Measurements from ENCODE around the gene CDK2AP2.

CDK2AP2 gene

DNA sequence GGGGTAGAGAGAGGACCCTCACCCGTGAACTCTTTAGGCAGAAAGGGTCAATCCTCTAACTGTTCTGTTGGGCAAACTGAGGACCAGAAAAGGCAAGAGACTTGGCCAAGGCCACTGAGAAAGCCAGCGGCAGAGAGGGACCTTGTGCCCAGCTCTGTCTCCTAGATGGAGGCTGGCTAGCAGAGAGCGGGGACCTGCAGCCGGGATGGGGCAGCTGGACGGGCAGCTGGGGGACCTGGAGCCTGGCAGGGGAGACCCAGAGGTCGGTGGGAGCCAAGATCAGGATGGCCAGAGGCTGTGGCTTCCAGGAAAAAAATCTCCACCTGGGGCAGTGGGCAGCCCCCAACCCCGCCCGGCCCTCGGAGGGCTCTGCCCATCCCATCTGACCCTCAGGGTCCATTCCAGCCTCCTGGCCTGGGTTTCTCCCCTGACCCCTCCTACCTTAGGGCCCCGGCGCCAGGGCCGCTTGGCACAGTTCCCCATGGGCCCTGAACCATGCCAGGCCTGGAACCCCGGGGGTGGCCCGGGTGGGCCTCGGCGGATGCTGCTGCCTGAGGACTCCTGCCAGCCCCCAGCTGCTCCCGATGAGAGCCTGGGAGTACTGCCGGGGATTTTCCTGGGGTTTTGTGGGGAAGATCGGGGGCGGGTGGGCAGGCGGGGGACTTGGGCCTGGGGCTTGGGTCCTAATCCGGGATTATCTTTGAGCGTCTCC is 15.0 kb upstream of the CDK2AP2 start, which contains the start of gene CABP2:
Gene CABP2, minus strand, starts transcription at position 603 of the 712 bp plus-strand sequence. Its CDS starts 120 bp downstream, at position 483.
- no peak within 1 kb of the TSS for H3K4me3 ChIP-seq (ENCODE audit: low read length)
- H3F3A ChIP-seq (ENCODE audit: control insufficient read depth, insufficient read depth): no peaks in the 10 kb centered on the region
- no peaks in the 10 kb centered on the region for H3K9me3 ChIP-seq (ENCODE audit: control insufficient read depth, insufficient read depth, low read length)
- no peak within 1 kb of the TSS for H3K27ac ChIP-seq (ENCODE audit: low read depth, low read length)
- no peaks in the 10 kb centered on the region for H3K9me2 ChIP-seq (replicated peaks; ENCODE audit: control insufficient read depth, low read length)
- no peaks in the 10 kb centered on the region for H4K20me1 ChIP-seq (ENCODE audit: control insufficient read depth, insufficient read depth, low read depth, low read length)
- no peaks in the 10 kb centered on the region for H3K36me3 ChIP-seq (ENCODE audit: control insufficient read depth, low read length)
- no peak for TF ChIP-seq EZH2phosphoT487 (IDR thresholded peaks at IDR 0.05; ENCODE audit: borderline replicate concordance, low read length)
- TF ChIP-seq, protein P1, sequence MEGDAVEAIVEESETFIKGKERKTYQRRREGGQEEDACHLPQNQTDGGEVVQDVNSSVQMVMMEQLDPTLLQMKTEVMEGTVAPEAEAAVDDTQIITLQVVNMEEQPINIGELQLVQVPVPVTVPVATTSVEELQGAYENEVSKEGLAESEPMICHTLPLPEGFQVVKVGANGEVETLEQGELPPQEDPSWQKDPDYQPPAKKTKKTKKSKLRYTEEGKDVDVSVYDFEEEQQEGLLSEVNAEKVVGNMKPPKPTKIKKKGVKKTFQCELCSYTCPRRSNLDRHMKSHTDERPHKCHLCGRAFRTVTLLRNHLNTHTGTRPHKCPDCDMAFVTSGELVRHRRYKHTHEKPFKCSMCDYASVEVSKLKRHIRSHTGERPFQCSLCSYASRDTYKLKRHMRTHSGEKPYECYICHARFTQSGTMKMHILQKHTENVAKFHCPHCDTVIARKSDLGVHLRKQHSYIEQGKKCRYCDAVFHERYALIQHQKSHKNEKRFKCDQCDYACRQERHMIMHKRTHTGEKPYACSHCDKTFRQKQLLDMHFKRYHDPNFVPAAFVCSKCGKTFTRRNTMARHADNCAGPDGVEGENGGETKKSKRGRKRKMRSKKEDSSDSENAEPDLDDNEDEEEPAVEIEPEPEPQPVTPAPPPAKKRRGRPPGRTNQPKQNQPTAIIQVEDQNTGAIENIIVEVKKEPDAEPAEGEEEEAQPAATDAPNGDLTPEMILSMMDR (IDR thresholded peaks at IDR 0.05; ENCODE audit: low read depth, low read length, poor library complexity, severe bottlenecking): no peak
- no peaks in the 10 kb centered on the region for H3K79me2 ChIP-seq (ENCODE audit: control insufficient read depth, low read length)
- peaks cover 3% of the 10 kb centered on the region; the same call in 1 of the 2 replicates for H3K27me3 ChIP-seq (ENCODE audit: control insufficient read depth, low read length)
- H3K4me2 ChIP-seq (ENCODE audit: low read length): no peak within 1 kb of the TSS
- no peaks in the 10 kb centered on the region for H3K4me1 ChIP-seq (ENCODE audit: control insufficient read depth, low read length)

DNA sequence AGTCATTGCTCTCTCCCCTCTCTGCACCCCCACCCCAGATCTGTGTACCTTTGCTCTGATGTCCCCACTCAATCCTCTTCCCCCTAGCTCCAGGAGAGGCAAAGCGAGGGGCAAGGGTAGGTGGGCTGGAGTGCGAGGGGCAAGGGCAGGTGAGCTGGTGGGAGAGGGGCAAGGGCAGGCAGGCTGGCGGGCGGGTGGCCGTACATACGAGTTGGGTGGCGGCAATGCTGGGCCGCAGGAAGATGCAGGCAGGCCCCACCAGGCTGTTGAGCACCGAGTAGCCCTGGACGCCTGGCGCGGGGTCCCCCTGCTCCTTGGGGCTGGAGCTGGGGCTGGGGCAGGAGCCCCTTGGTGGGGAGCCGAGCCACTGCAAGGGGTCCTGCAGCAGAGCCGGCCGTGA is 14.4 kb upstream of the CDK2AP2 start:
- H4K20me1 ChIP-seq (ENCODE audit: control insufficient read depth, insufficient read depth, low read depth, low read length): no peaks in the 10 kb centered on the region
- H3K9me3 ChIP-seq (ENCODE audit: control insufficient read depth, insufficient read depth, low read length): no peaks in the 10 kb centered on the region
- no peaks in the 10 kb centered on the region for H3K79me2 ChIP-seq (ENCODE audit: control insufficient read depth, low read length)
- no peak overlapping the region for H3K4me3 ChIP-seq (ENCODE audit: low read length)
- no peak overlapping the region for H3K4me2 ChIP-seq (ENCODE audit: low read length)
- no peak for TF ChIP-seq EZH2phosphoT487 (IDR thresholded peaks at IDR 0.05; ENCODE audit: borderline replicate concordance, low read length)
- TF ChIP-seq, protein P1 (IDR thresholded peaks at IDR 0.05; ENCODE audit: low read depth, low read length, poor library complexity, severe bottlenecking): no peak
- peaks cover 3% of the 10 kb centered on the region; the same call in 1 of the 2 replicates for H3K27me3 ChIP-seq (ENCODE audit: control insufficient read depth, low read length)
- no peak overlapping the region for H3K27ac ChIP-seq (ENCODE audit: low read depth, low read length)
- H3F3A ChIP-seq (ENCODE audit: control insufficient read depth, insufficient read depth): no peaks in the 10 kb centered on the region
- H3K9me2 ChIP-seq (replicated peaks; ENCODE audit: control insufficient read depth, low read length): no peaks in the 10 kb centered on the region
- no peaks in the 10 kb centered on the region for H3K4me1 ChIP-seq (ENCODE audit: control insufficient read depth, low read length)
- no peaks in the 10 kb centered on the region for H3K36me3 ChIP-seq (ENCODE audit: control insufficient read depth, low read length)

DNA sequence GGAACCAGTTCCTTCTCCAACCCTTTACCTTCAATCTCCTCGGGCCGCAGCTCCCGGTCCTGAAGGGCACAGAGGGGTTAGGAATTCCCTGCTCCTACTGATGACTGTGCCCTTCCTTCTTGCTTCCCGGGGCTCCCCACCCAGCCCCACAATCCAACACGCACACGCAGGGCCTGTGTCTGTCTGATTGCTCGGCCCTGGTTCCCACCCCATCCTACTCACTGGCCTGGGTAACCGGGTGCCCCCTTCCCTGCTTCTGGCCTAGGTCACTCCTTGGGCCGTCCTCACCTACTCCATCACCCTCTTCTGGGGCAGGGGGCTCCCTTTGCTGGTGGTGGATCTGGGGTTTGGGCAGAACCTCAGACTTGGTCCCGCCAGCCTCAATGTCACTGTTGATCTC is 14.0 kb upstream of the CDK2AP2 start:
- Histone ChIP-seq H3K9me3 (ENCODE audit: control insufficient read depth, insufficient read depth, low read length) (no peaks in the 10 kb centered on the region), H4K20me1 (ENCODE audit: control insufficient read depth, insufficient read depth, low read depth, low read length) (no peaks in the 10 kb centered on the region), H3K4me1 (ENCODE audit: control insufficient read depth, low read length) (no peaks in the 10 kb centered on the region), H3F3A (ENCODE audit: control insufficient read depth, insufficient read depth) (no peaks in the 10 kb centered on the region), H3K4me3 (ENCODE audit: low read length) (no peak overlapping the region), H3K4me2 (ENCODE audit: low read length) (no peak overlapping the region), H3K9me2 (replicated peaks; ENCODE audit: control insufficient read depth, low read length) (no peaks in the 10 kb centered on the region), H3K79me2 (ENCODE audit: control insufficient read depth, low read length) (no peaks in the 10 kb centered on the region), H3K36me3 (ENCODE audit: control insufficient read depth, low read length) (no peaks in the 10 kb centered on the region), H3K27me3 (ENCODE audit: control insufficient read depth, low read length) (peaks cover 3% of the 10 kb centered on the region; the same call in 1 of the 2 replicates), H3K27ac (ENCODE audit: low read depth, low read length) (no peak overlapping the region)
- no peak for TF ChIP-seq EZH2phosphoT487 (IDR thresholded peaks at IDR 0.05; ENCODE audit: borderline replicate concordance, low read length)
- TF ChIP-seq, protein P1 (IDR thresholded peaks at IDR 0.05; ENCODE audit: low read depth, low read length, poor library complexity, severe bottlenecking): no peak
